HepG2 (cell line): ENCODE results near the gene KDM3B. TPM values are rescaled to one million over a fixed set of nuclear protein-coding genes. Genes with fewer than 3 reads are reported as not detected.

ENCODE experiments used
- ATAC-seq: fragments of 200-7000 bp; cut with Tn5 transposase; 3 replicates; pipeline ENCODE4 v1.9.1; 2020; ENCODE audit warnings: mild to moderate bottlenecking, moderate library complexity
- BruUV-seq: library from RNA; stranded (reverse); fragments of 400-500 nt; replicated peaks from 2 replicates; lab custom pipeline; 2021; lab: Mats Ljungman, UMichigan
- CTCF ChIA-PET: fragments of 300-600 bp; formaldehyde crosslinking; extraction: SDS; loops from one replicate; lab custom pipeline; 2021; ENCODE audit warnings: low total read pairs, inconsistent platforms, low intra/inter-chr PET ratio; lab: Yijun Ruan, JAX
- POLR2A ChIA-PET: fragments of 350-600 bp; sonication (Branson Sonifier 250); formaldehyde crosslinking; loops from one replicate; lab custom pipeline; 2020; ENCODE audit warnings: antibody characterized with exemption, inconsistent platforms; lab: Yijun Ruan, JAX
- DNase-seq: peaks from one replicate; pipeline ENCODE4 v3.0.0-alpha.2; 2015; ENCODE audit warnings: low spot score
- FAIRE-seq: peaks from 3 replicates; lab custom pipeline; 2011; peaks lifted over from hg19 to GRCh38; lab: Jason Lieb, UNC
- H2AFZ ChIP-seq: one replicate; pipeline ENCODE4 v1.6.1; 2011; ENCODE audit warnings: low read length, inconsistent platforms
- H3K27ac ChIP-seq: fragments of 300-600 bp; 3 replicates; pipeline ENCODE4 v1.8.0; 2011; ENCODE audit warnings: mixed run types, mild to moderate bottlenecking, mixed read lengths, low read length, inconsistent platforms; ENCODE audit not compliant: insufficient read depth; ENCODE audit errors: extremely low read length
- H3K27me3 ChIP-seq, 2 experiments: fragments of 200-600 bp in 1 of 2; 2 replicates in 1 of 2; 3 replicates in 1 of 2; pipeline versions ENCODE4 v1.6.0 to v1.8.0; 2011; ENCODE audit warnings: low read length in 2 of 2, mild to moderate bottlenecking in 2 of 2, moderate library complexity in 2 of 2, inconsistent platforms in 1 of 2; ENCODE audit not compliant: insufficient read depth in 2 of 2, control insufficient read depth in 1 of 2
- H3K36me3 ChIP-seq, 2 experiments: fragments of 200-600 bp in 1 of 2; replicated peaks in 1 of 2; 2 replicates in 1 of 2; 3 replicates in 1 of 2; pipeline versions ENCODE4 v1.5.1 to v1.8.0; 2011; ENCODE audit warnings: low read length in 2 of 2, inconsistent platforms in 1 of 2; ENCODE audit not compliant: insufficient read depth in 2 of 2, control insufficient read depth in 1 of 2
- H3K4me1 ChIP-seq: 2 replicates; pipeline ENCODE4 v1.5.1; 2012; ENCODE audit warnings: low read length, inconsistent platforms; ENCODE audit not compliant: insufficient read depth
- H3K4me2 ChIP-seq: 2 replicates; pipeline ENCODE4 v1.6.0; 2011; ENCODE audit warnings: low read depth, low read length, inconsistent platforms
- H3K4me3 ChIP-seq, 3 experiments: fragments of 200-600 bp in 1 of 3; sonication (generic), shearing (Covaris generic) in 1 of 3; replicated peaks in 1 of 3; 2 replicates each; pipeline ENCODE4 v1.5.1; 2011 to 2016; ENCODE audit warnings: low read length in 3 of 3, inconsistent platforms in 2 of 3, low read depth in 2 of 3, mild to moderate bottlenecking in 2 of 3, control low read depth in 1 of 3, mixed read lengths in 1 of 3; ENCODE audit not compliant: insufficient read depth in 1 of 3
- H3K79me2 ChIP-seq: one replicate; pipeline ENCODE4 v1.6.1; 2011; ENCODE audit warnings: low read length, inconsistent platforms; ENCODE audit not compliant: insufficient read depth
- H3K9ac ChIP-seq: 2 replicates; pipeline ENCODE4 v1.6.0; 2011; ENCODE audit warnings: mild to moderate bottlenecking, low read depth, low read length, inconsistent platforms; ENCODE audit not compliant: insufficient read depth
- H3K9me3 ChIP-seq: 2 replicates; pipeline ENCODE4 v1.5.1; 2012; ENCODE audit warnings: mild to moderate bottlenecking, low read length
- H4K20me1 ChIP-seq: 2 replicates; pipeline ENCODE4 v1.6.0; 2011; ENCODE audit warnings: inconsistent platforms, mild to moderate bottlenecking, low read length, moderate library complexity; ENCODE audit not compliant: insufficient read depth
- CREB3 ChIP-seq: sonication (generic); formaldehyde crosslinking; IDR thresholded peaks from 2 replicates; pipeline ENCODE4 v1.5.0; 2020; ENCODE audit warnings: missing genetic modification reagents
- EHMT2 ChIP-seq: fragments of 200-600 bp; sonication (generic); IDR thresholded peaks from 2 replicates; pipeline ENCODE4 v1.7.0; 2017; ENCODE audit warnings: antibody characterized with exemption, low read depth, low read length, borderline replicate concordance
- GPN1 ChIP-seq: sonication (generic); formaldehyde crosslinking; IDR thresholded peaks from 2 replicates; pipeline ENCODE4 v1.5.1; 2020; ENCODE audit warnings: missing genetic modification reagents, borderline replicate concordance
- HOXD1 ChIP-seq: sonication (generic); formaldehyde crosslinking; IDR thresholded peaks from 2 replicates; pipeline ENCODE4 v1.5.0; 2020; ENCODE audit warnings: missing genetic modification reagents
- KAT7 ChIP-seq: IDR thresholded peaks from 2 replicates; pipeline ENCODE4 v1.6.1; 2018; ENCODE audit warnings: borderline replicate concordance, missing compliant biosample characterization
- SAFB2 ChIP-seq: sonication (generic); formaldehyde crosslinking; IDR thresholded peaks from 2 replicates; pipeline ENCODE4 v1.5.1; 2020; ENCODE audit warnings: missing genetic modification reagents, low read depth, mild to moderate bottlenecking, borderline replicate concordance
- TBL1XR1 ChIP-seq: fragments of 150-350 bp; IDR thresholded peaks from 2 replicates; pipeline ENCODE4 v1.6.1; 2014; ENCODE audit warnings: borderline replicate concordance, low read length; ENCODE audit not compliant: partially characterized antibody
- YEATS2 ChIP-seq: sonication (generic); formaldehyde crosslinking; IDR thresholded peaks from 2 replicates; pipeline ENCODE4 v1.4.0; 2020; ENCODE audit warnings: missing genetic modification reagents, borderline replicate concordance
- ZBTB1 ChIP-seq: sonication (generic); formaldehyde crosslinking; IDR thresholded peaks from 2 replicates; pipeline ENCODE4 v1.4.0; 2020; ENCODE audit warnings: missing genetic modification reagents, borderline replicate concordance
- ZBTB44 ChIP-seq: sonication (generic); formaldehyde crosslinking; IDR thresholded peaks from 2 replicates; pipeline ENCODE4 v1.4.0; 2020; ENCODE audit warnings: missing genetic modification reagents
- ZFP91 ChIP-seq: sonication (generic); formaldehyde crosslinking; IDR thresholded peaks from 2 replicates; pipeline ENCODE4 v1.9.0; 2022; ENCODE audit warnings: missing genetic modification reagents, mild to moderate bottlenecking, borderline replicate concordance
- ZMYM3 ChIP-seq: sonication (generic); formaldehyde crosslinking; IDR thresholded peaks from 2 replicates; pipeline ENCODE4 v1.5.1; 2020; ENCODE audit warnings: mild to moderate bottlenecking, missing genetic modification reagents
- ZNF569 ChIP-seq: sonication (generic); formaldehyde crosslinking; IDR thresholded peaks from 2 replicates; pipeline ENCODE4 v1.5.0; 2020; ENCODE audit warnings: mild to moderate bottlenecking, missing genetic modification reagents, moderate library complexity, borderline replicate concordance
- ZNF570 ChIP-seq: sonication (generic); formaldehyde crosslinking; IDR thresholded peaks from 2 replicates; pipeline ENCODE4 v1.4.0; 2020; ENCODE audit warnings: mild to moderate bottlenecking, missing genetic modification reagents, borderline replicate concordance
- ZNF749 ChIP-seq: sonication (generic); formaldehyde crosslinking; IDR thresholded peaks from 2 replicates; pipeline ENCODE4 v1.8.0; 2022; ENCODE audit warnings: mild to moderate bottlenecking, missing genetic modification reagents, moderate library complexity, borderline replicate concordance
- ZNF788 ChIP-seq: sonication (generic); formaldehyde crosslinking; IDR thresholded peaks from 2 replicates; pipeline ENCODE4 v1.5.0; 2020; ENCODE audit warnings: mild to moderate bottlenecking, missing genetic modification reagents, borderline replicate concordance
- ZSCAN12 ChIP-seq: sonication (generic); formaldehyde crosslinking; IDR thresholded peaks from 2 replicates; pipeline ENCODE4 v1.9.0; 2021; ENCODE audit warnings: mild to moderate bottlenecking, missing genetic modification reagents
- WGBS: methylation state at CpG from one replicate; pipeline ENCODE4 v1.1.6; 2017; ENCODE audit warnings: low lambda C conversion rate; 5-methylcytosine and 5-hydroxymethylcytosine counted together
- in situ Hi-C: cut with HindIII; loops from 2 replicates; pipeline ENCODE4 v1.10.0; 2017; ENCODE audit warnings: low pct_unique_long_range_greater_than_20kb; ENCODE audit not compliant: extremely low pct_ligation_motif_present
- intact Hi-C: fragments of 100-400 bp; cut with micrococcal nuclease; formaldehyde crosslinking; loops from one replicate; pipeline ENCODE4 v1.10.0; 2022; ENCODE audit not compliant: unreplicated experiment
- polyA plus RNA-seq, 8 experiments: library from polyadenylated mRNA; depleted of rRNA in 3 of 8; stranded (reverse) in 7 of 8; unstranded in 1 of 8; fragments of >200 nt; fragmentation: Illumina TruSeq in 4 of 8; extraction: Trizol in 4 of 8; gene quantifications; 2 replicates each; pipeline versions ENCODE4 v1.2.1 to v1.2.3, GENCODE V29; 2011 to 2016; ENCODE audit warnings: low read depth in 4 of 8, missing spikeins in 1 of 8, mixed read lengths in 1 of 8; ENCODE audit not compliant: insufficient read depth in 1 of 8
- total RNA-seq, 5 experiments: library from RNA; depleted of rRNA; stranded (reverse); fragments of >200 nt; fragmentation: Illumina TruSeq; extraction: Trizol; gene quantifications; 2 replicates each; pipeline ENCODE4 v1.2.3, GENCODE V29; 2016; ENCODE audit warnings: low read depth in 1 of 5

The KDM3B gene
- total and polyA plus RNA-seq, 2 of the 13 experiments (the other 11 are each of a cell fraction or from before 2014, with no cell fraction given), result 19.7 to 34.3 TPM

GRCh38 chr5:138339464-138339863, 13.0 kb upstream of the KDM3B start:
- no peak for ATAC-seq
- Histone ChIP-seq H3K4me1 (peaks cover 46% of the 10 kb centered on the region), H3K79me2 (peaks cover 34% of the 10 kb centered on the region), H3K9ac (peak overlapping the region; percentile 99), H3K36me3 (peaks cover 0 to 18% of the 10 kb centered on the region in 2 experiments; a peak in 3 of 5 replicates), H3K9me3 (no peaks in the 10 kb centered on the region), H2AFZ (no peak overlapping the region), H3K27ac (peak overlapping the region; percentile 99), H3K27me3 (no peaks in the 10 kb centered on the region; a peak in 1 of 5 replicates), H4K20me1 (peaks cover 4% of the 10 kb centered on the region; the same call in 1 of the 2 replicates), H3K4me3 (peak overlapping the region; percentile 73 to 80 (median 78)), H3K4me2 (peak overlapping the region; percentile 97)
- in situ Hi-C loops (no loop called here), intact Hi-C loops (loop anchor here (2.0 to 10.0 kb wide), 2 partner anchors 13 to 205 kb away; partner anchors contain the start of genes ETF1 and KDM3B)
- FAIRE-seq, result no peak
- TF ChIP-seq ZNF569 (CRISPR knock-in tag) (no peak), GPN1 (no peak), ZNF749 (no peak), CREB3 (CRISPR knock-in tag) (no peak), ZNF788 (CRISPR knock-in tag) (no peak), EHMT2 (no peak), ZBTB44 (CRISPR knock-in tag) (no peak), TBL1XR1 (no peak), ZNF570 (CRISPR knock-in tag) (no peak), ZFP91 (CRISPR knock-in tag) (no peak), SAFB2 (CRISPR knock-in tag) (no peak), ZBTB1 (CRISPR knock-in tag) (no peak), ZMYM3 (no peak), ZSCAN12 (CRISPR knock-in tag) (no peak), KAT7 (CRISPR knock-in tag) (no peak), HOXD1 (CRISPR knock-in tag) (no peak), YEATS2 (CRISPR knock-in tag) (no peak)
- no peak for DNase-seq
- no TSS peak for BruUV-seq
- POLR2A ChIA-PET, result interaction anchor here (0.8 to 6.4 kb wide), 2 partner anchors 13 to 126 kb away, joined by 3 to 111 read pairs; partner anchors contain the start of genes CDC23 and KDM3B
- CTCF ChIA-PET, result interaction anchor here (2.6 kb wide), 1 partner anchor 13 kb away, joined by 14 read pairs; the partner anchor contains the start of gene KDM3B
- WGBS, result 68% methylated on average over 2 of the region's 2 CpGs
